Body of pancreas (tissue), 4 donors: ENCODE results near the gene GRID2. TPM values are rescaled to one million over a fixed set of nuclear protein-coding genes. Genes with fewer than 3 reads are reported as not detected.

ENCODE experiments used
- ATAC-seq: fragments of 150-250 bp; one replicate; pipeline ENCODE4 v1.9.1; 2016
- DNase-seq, 4 donors: peaks; one replicate each; pipeline ENCODE4 v3.0.0-alpha.2; 2019
- H3K27ac ChIP-seq, 4 donors: fragments of 200-600 bp; sonication (generic); 1 replicate in 3 of 4; 2 replicates in 1 of 4; pipeline versions ENCODE4 v1.5.1 to v1.6.1; 2016 to 2019; ENCODE audit warnings: mild to moderate bottlenecking in 1 of 4, mixed read lengths in 1 of 4, moderate library complexity in 1 of 4
- H3K27me3 ChIP-seq, 2 donors: fragments of 200-600 bp; sonication (generic); one replicate each; pipeline ENCODE4 v1.6.0; 2016; ENCODE audit warnings: mild to moderate bottlenecking in 1 of 2
- H3K36me3 ChIP-seq, 2 donors: fragments of 200-600 bp; sonication (generic); replicated peaks in 1 of 2; 2 replicates each; pipeline ENCODE4 v1.5.1; 2016; ENCODE audit warnings: low read depth in 2 of 2; ENCODE audit not compliant: insufficient read depth in 1 of 2
- H3K4me1 ChIP-seq: fragments of 200-600 bp; sonication (generic); one replicate; pipeline ENCODE4 v1.6.0; 2016
- H3K4me3 ChIP-seq, 2 donors: fragments of 200-600 bp; sonication (generic); 1 replicate in 1 of 2; 2 replicates in 1 of 2; pipeline ENCODE4 v1.5.1; 2016 to 2019
- H3K9me3 ChIP-seq, 3 donors: fragments of 200-600 bp; sonication (generic); 1 replicate in 2 of 3; 2 replicates in 1 of 3; pipeline ENCODE4 v1.5.1; 2016
- POLR2A ChIP-seq, 3 donors: fragments of 450-650 bp; IDR thresholded peaks; one replicate each; pipeline ENCODE4 v1.6.1; 2016; ENCODE audit warnings: antibody characterized with exemption in 3 of 3, mild to moderate bottlenecking in 2 of 3
- WGBS, 2 donors: methylation state at CpG; one replicate each; pipeline ENCODE4 v1.1.5; 2017; 5-methylcytosine and 5-hydroxymethylcytosine counted together
- intact Hi-C: fragments of 100-400 bp; cut with DNase I; formaldehyde crosslinking; loops from one replicate; pipeline ENCODE4 v1.15.1; 2023
- total RNA-seq, 2 donors: library from RNA; depleted of rRNA; stranded (reverse); fragments of >200 nt; gene quantifications; one replicate each; pipeline ENCODE4 v1.1.0, GENCODE V29; 2016
- TF ChIP-seq, protein P1 (sequence below), 7 experiments: fragments of 450-650 bp in 4 of 7; fragments of 200-600 bp in 3 of 7; sonication (generic) in 3 of 7; IDR thresholded peaks; one replicate each; pipeline ENCODE4 v1.5.1; 2016 to 2019; ENCODE audit warnings: antibody characterized with exemption in 7 of 7

Gene GRID2
- total RNA-seq, 2 donors from 2014 or later = not detected

- intact Hi-C loops = no loop called here
- DNase-seq = no peak
- no peaks in the 10 kb centered on the region for H3K27me3 ChIP-seq
- TF ChIP-seq POLR2A (IDR thresholded peaks at IDR 0.05) = no peak
- TF ChIP-seq, protein P1, sequence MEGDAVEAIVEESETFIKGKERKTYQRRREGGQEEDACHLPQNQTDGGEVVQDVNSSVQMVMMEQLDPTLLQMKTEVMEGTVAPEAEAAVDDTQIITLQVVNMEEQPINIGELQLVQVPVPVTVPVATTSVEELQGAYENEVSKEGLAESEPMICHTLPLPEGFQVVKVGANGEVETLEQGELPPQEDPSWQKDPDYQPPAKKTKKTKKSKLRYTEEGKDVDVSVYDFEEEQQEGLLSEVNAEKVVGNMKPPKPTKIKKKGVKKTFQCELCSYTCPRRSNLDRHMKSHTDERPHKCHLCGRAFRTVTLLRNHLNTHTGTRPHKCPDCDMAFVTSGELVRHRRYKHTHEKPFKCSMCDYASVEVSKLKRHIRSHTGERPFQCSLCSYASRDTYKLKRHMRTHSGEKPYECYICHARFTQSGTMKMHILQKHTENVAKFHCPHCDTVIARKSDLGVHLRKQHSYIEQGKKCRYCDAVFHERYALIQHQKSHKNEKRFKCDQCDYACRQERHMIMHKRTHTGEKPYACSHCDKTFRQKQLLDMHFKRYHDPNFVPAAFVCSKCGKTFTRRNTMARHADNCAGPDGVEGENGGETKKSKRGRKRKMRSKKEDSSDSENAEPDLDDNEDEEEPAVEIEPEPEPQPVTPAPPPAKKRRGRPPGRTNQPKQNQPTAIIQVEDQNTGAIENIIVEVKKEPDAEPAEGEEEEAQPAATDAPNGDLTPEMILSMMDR (IDR thresholded peaks at IDR 0.05) = no peak
- no peak overlapping the region for H3K4me3 ChIP-seq
- H3K27ac ChIP-seq = no peak overlapping the region
- ATAC-seq = no peak
- no peaks in the 10 kb centered on the region for H3K36me3 ChIP-seq
- H3K9me3 ChIP-seq = no peaks in the 10 kb centered on the region
- no peaks in the 10 kb centered on the region for H3K4me1 ChIP-seq
Observed at GRCh38 chr4:93540562-93540961, 1236.8 kb downstream of the GRID2 start.

- H3K27me3 ChIP-seq = no peaks in the 10 kb centered on the region
- H3K4me1 ChIP-seq = no peaks in the 10 kb centered on the region
- WGBS, 2 donors = 50 to 52% methylated on average over 1 of the region's 1 CpG
- no peaks in the 10 kb centered on the region for H3K36me3 ChIP-seq
- no peaks in the 10 kb centered on the region for H3K9me3 ChIP-seq
- TF ChIP-seq POLR2A (IDR thresholded peaks at IDR 0.05) = no peak
- TF ChIP-seq, protein P1 (IDR thresholded peaks at IDR 0.05) = no peak
- H3K4me3 ChIP-seq = no peak overlapping the region
- no peak for DNase-seq
- intact Hi-C loops = no loop called here
- no peak overlapping the region for H3K27ac ChIP-seq
- ATAC-seq = no peak
Observed at GRCh38 chr4:93561842-93562241, 1258.1 kb downstream of the GRID2 start.

DNA sequence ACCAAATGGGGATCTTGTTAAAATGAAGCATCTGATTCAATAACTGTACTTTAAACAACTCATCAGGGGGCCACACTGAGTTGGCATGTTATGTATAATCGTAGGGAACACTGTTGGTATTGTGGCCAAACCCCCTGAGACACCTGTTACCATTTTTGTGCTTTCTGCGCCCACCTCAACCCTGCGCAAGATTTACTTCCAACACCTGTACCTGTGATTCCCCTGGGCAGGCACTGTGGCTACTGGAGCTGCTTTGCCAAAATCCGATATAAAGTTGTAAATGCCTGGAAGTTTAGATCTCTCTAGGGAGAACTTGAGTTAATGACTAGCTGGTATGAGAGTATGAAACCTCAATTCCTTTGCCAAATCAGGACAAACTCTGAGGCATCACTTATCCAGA, 1265.0 kb downstream of the GRID2 start:
- no peaks in the 10 kb centered on the region for H3K36me3 ChIP-seq
- H3K4me1 ChIP-seq = no peaks in the 10 kb centered on the region
- ATAC-seq (no peak), DNase-seq (no peak)
- H3K9me3 ChIP-seq = no peaks in the 10 kb centered on the region
- no peak overlapping the region for H3K27ac ChIP-seq
- no peaks in the 10 kb centered on the region for H3K27me3 ChIP-seq
- WGBS, 2 donors = 69 to 72% methylated on average over 4 of the region's 4 CpGs
- H3K4me3 ChIP-seq = no peak overlapping the region
- TF ChIP-seq, protein P1 (IDR thresholded peaks at IDR 0.05) = no peak
- no peak for TF ChIP-seq POLR2A (IDR thresholded peaks at IDR 0.05)
- intact Hi-C loops = no loop called here

DNA sequence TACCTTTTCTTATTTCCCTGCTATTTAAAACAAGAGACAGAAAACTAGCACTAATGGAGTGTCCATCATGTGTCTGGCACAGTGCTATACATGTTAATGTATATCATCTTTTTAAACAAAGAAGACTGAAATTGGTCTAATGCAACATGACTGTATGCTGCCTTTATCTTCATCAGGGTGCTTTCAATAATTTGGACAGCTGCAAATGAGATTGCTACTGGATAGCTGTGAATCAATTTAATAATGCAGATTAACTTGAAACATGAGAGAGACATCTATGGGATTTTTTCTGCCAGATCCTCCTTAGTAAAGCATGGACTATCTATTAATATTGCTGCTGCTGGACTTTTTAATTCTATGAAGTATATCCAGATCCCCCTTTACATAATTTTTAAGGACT, 1269.5 kb downstream of the GRID2 start:
- no peak for ATAC-seq
- Histone ChIP-seq H3K4me3 (no peak overlapping the region), H3K4me1 (no peaks in the 10 kb centered on the region), H3K36me3 (no peaks in the 10 kb centered on the region), H3K27me3 (no peaks in the 10 kb centered on the region), H3K9me3 (no peaks in the 10 kb centered on the region), H3K27ac (no peak overlapping the region)
- DNase-seq = no peak
- intact Hi-C loops = no loop called here
- TF ChIP-seq, protein P1 (IDR thresholded peaks at IDR 0.05) = no peak
- no peak for TF ChIP-seq POLR2A (IDR thresholded peaks at IDR 0.05)

DNA sequence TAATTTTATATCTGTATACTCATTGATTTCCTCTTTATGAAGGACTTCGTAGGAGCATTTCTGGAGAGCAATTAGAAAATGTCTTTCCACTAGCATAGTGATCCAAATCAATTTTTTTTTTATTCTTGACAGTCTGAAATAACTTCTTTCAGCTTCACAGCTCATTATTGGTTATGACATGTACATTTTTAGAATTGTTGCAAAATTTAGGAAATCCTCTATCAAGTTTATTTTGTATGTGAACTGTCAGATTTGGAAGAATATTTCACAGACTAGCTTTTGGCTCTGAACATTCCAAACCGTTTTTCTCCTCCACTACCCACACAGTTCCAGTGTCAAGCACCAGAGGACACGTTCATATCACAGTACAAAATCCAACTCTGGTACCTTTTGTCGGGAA, 1275.2 kb downstream of the GRID2 start:
- intact Hi-C loops = no loop called here

More for the DNA sequence above, 1275.2 kb downstream of the GRID2 start:
- Histone ChIP-seq H3K36me3 (no peaks in the 10 kb centered on the region), H3K4me1 (no peaks in the 10 kb centered on the region), H3K4me3 (no peak overlapping the region), H3K27me3 (no peaks in the 10 kb centered on the region), H3K27ac (no peak overlapping the region), H3K9me3 (no peaks in the 10 kb centered on the region)
- TF ChIP-seq POLR2A (IDR thresholded peaks at IDR 0.05) = no peak
- TF ChIP-seq, protein P1 (IDR thresholded peaks at IDR 0.05) = no peak
- WGBS, 2 donors = 45 to 50% methylated on average over 4 of the region's 4 CpGs
- DNase-seq (no peak), ATAC-seq (no peak)
